ENCODE measurements around the gene ABCG2.
"Not testable (repeated sequence)": the region's sequence is repeated elsewhere in the genome, so short reads cannot be mapped to it uniquely, and the experiment has no call there.

Gene ABCG2

DNA sequence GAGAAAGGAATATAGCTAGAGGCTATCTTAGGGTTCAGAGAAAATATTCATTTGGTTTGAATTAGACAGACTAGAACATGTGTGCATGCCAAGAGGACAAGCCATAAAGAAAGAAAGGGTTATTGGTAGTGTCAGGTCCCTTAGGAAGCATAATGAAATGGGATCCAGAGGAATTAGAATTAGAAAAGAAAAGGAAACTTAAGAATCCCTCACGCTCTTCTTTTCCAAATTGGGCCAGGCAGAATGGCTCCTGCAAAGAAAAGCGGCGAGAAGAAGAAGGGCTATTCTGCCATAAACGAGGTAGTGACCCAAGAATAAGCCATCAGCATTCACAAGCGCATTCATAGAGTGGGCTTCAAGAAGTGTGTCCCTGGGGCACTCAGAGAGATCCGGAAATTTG is 4.9 kb upstream of the ABCG2 start:
- DNase-seq, result no peak

DNA sequence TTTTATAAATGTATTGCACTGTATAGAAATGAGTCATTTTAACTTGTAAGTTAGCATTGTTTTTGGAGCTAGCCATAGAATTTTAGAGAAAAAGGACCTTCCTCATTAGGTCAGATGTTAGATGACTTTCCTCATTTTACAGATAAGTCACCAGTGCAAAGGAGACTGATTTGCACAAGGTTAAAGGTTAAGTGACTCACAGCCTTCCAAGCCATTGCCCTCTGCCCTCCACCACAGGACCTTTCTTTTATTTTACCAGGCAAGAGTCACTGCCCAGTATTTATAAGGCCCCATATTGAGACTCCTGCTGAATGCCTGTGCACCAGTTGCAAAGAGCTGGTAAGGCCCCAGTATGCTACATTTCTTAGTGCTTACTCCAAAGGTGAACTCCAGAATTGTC is 4.2 kb upstream of the ABCG2 start:
- DNase-seq, result no peak

DNA sequence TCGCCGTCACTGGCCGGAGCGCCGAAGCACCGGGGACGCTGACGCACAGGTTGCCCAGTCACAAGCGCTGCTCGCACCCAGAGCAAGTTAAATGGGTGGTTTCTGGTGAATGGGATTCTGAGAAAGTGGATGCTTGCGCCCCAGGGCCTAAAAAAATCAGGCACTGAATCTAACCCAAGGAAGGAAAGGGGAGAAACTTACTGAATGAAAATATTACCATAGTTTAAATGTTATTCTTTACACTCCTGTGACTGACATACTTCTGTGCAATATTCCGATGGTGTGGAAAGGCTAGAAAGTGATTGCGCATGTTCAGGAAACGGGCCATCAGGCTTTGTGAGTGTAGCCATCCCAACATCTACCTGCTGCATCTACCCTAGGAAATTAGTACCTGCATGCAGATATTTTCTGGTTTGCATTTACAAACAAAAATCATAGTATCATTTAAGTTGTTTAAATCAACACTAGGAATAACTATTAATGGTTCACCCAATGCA is 838 bp upstream of the ABCG2 start:
- no peak for DNase-seq

DNA sequence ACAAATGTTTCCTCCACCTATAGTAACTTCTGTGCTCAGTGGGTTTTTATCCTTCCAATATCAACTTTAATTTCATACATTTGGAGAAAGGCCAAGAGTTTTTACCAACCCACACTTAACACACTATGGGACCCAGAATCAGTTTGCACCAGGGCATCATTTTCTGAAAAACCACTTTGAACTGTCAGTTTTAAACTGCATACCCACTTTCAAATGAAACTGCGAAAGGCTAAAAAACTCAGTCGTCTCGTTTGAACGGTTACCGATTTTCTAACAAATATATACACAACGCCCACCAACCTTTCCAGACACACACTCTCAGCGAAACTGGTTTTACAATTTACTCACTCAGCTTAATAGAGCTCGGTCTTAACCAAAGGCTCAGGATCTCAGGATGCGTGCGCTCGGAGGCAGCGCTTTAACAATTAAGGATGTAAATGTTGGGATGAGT is 376 bp downstream of the ABCG2 start:
- no peak for DNase-seq

DNA sequence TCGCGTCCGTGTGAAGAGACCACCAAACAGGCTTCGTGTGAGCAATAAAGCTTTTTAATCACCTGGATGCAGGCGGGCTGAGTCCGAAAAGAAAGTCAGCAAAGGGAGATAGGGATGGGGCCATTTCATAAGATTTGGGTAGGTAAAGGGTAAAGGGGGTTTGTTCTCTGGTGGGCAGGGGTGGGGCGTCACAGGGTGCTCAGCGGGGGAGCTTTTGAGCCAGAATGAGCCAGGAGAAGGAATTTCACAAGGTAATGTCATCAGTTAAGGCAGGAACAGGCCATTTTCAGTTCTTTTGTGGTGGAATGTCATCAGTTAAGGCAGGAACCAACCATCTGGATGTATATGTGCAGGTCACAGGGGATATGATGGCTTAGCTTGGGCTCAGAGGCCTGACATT is 6.1 kb downstream of the ABCG2 start:
- DNase-seq, result not testable (repeated sequence)

DNA sequence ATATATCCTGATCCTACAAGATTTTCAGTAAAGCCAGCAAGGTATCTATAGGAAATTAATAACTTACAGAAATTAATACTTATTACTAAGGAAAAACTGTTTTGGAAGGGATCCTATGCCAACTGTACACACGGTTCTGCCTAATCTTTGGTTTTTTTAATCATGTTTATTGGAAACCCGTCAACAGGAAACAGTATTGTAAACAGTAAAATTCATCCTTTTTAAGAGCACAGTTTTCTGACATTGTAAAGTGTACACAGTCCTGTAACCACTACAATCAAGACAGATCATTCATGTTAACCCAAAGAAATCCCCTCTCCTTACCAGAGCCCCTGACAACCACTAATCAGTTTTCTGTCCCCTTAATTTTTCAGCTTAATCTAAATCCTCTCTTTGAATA is 9.9 kb downstream of the ABCG2 start:
- no peak for DNase-seq

DNA sequence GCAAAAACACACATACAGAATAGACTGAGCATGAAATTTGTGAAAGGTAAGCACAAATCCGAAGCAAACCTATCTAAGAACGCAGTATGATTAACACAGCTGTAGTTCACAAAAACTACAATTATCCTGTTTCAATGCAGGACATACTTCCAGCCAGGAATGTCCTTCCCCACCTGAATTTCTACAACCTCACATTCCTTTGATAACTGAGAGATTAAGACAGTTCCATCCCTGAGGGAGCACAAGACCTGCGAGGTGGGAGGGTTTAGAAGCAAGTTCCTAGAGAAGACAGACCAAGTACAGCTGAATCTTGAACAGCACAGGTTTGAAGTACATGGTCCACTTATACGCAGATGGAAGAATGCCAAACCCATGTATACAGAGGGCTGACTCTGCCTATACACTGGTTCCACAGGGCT is 10.6 kb downstream of the ABCG2 start:
- no peak for DNase-seq

DNA sequence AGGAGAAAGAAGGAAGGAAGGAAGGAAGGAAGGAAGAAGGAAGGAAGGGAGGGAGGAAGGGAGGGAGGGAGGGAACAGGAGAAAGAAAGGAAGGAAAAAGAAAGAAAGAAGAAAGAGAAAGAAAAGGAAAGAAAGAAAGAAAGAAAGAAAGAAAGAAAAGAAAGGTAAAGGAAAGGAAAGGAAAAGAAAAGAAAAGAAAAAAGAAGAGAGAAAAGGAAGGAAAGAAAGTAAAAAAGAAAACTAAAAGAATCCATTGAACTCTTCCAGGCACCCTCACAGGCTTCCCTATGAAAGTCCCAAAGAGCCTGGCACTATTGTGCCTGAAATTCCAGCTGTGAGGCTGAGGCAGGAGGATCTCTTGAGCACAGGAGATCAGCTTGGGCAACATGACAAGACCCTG is 11.5 kb downstream of the ABCG2 start:
- no peak for DNase-seq

DNA sequence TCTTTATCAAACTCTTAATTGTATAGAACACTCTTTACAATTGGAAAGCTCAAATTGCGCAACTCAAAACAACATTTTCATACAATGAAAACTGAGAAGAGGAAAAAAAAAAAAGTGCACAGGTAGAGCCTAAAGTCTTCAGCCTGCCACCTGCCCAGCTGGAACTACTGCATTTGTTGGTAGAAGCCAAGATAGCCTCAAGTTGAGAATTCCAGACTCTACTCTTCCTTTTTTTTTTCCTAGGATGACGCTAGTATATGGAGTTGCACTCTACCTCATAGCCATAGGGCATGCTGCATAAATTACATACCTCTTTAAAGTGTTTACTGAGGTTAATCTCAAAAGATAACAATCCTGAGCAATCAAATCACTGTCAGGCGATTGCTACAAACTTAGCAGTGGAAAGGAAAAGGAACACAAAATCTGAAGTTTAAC is 13.6 kb downstream of the ABCG2 start:
- DNase-seq, result no peak

DNA sequence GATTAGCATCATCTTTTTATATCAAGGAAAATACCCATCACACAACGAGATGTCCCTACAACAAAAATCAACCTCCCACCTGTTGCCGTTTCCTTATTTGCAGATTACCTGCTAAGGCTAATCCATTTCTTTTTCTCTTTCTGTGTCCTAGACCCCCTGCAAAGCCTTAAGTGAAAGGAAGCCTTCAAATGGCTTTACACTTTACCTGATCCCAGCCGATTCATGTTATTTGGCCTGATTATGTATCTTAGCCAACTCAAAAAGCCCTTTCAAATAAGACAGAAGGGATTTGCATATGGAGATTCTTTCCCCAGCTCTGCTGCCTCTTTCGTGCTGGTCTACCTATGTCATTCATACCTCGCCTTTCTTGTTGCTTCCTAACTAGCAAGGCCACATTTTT is 14.4 kb downstream of the ABCG2 start:
- DNase-seq, result no peak

DNA sequence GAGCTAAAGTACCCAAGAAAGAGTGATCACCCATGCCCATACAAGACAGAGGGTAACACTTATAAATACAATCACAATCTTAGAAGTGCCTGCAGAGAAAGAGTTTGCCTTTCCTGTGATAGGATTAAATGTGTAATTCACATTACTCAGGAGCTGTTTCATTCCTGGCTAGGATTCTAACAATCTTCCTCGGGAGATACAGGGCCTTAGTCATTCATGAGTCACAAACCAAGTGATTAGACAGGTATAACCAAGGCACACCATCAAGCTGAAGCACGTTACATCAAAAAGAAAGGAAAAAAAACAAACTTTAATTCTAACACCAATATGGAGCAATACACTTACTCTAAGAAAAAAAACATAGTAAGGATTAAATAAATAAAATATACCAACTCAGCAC is 14.9 kb downstream of the ABCG2 start:
- no peak for DNase-seq

DNA sequence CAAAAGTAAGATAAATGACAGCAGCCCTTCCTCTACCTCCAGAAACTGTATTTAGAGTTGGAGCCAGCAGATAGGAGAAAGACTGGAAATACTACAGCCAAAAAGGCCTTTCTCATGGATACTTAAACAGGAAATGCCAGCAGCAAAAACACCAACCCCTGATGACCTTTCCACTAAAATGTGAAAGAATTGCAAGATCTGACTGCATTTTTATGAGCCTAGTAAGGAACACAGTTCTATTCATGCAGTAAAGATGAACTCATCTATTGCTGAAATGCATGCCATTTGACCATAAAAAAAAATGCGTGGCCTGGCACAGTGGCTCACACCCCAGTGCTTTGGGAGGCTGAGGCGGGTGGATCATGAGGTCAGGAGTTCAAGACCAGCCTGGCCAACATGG is 19.9 kb downstream of the ABCG2 start:
- DNase-seq, result no peak

DNA sequence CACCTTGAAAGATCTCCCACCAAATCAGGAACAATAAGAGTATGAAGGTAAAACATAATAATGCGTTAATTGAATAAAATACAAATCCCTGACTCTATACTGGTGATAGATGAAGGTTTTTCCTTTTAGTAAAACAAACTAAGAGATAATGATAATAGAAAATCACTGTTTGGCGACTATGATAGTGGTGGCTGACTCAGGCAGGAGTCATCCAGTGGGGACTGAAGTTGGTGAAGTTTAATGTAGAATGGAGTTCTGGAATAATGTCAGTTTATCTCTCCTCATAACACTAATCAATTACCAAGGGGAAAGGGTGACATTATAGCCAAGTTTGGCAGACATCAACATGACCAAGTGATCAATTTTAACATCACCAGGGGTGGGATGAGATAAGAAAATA is 21.3 kb downstream of the ABCG2 start:
- no peak for DNase-seq

DNA sequence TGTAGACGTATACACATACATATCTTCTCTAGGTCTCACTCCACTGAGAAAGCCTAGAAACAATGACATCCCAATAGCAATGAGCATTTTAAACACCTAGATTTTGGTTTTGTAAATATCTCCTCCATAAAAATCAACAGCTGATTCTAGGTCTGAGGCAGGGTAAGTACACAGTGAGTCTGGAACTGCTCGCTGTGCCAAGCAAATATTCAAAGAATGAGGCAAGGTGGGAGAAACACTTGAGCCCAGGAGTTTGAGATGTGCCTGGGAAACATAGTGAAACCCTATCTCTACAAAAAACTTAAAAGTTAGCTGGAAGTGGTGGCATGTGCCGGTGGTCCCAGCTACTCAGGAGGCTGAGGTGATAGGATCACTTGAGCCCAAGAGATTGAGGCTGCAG is 22.2 kb downstream of the ABCG2 start:
- no peak for DNase-seq

DNA sequence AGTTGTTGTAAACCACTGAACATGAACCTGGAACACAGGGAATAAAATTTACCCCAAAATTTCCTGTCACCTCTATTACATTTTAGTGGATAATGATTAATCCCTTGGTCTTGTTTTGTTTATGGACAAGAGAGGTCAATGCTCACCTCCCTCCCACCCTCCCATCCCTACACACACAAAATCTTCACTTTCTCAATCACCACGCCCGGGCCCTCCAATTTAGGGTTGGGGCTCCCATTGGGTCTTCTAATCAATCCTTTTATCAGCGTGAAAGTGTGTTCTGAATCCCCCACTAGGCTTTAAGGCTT is 23.1 kb downstream of the ABCG2 start:
- DNase-seq, result no peak

DNA sequence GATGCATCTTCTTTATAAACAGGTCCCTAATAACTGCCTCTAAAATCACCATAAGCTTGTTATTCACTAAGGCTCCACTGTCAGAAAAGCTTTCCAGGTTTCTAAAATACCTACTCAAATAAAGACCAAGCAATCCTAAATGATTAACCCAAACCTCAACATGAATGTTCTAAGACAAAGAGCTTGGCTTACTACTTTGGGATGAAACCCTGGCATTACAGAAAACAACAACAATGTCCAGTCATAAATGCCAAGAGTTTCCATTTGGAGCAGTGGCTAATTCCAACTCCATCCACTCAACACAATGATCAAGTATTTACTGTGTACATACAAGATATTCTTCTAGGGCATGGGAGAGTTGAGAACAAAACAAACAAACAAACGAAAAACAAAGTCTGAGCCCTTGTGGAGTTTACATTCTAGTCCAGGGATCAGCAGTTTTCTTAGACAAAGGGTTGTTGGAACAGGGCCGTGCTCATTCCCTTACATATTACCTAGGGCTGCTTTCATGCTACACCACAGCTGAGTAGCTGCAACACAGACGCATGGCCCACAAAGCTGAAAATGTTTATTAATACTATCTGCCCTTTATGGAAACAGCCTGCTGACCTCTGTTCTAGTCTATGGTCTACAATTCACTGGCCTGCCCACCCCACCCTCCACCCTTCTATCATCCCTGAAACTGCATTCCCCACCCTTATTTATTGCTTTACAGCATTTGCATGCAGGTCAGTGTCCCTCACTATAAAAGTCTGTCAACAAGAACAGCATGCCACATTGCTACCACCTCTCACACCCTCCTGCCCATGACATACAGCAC is 23.7 kb downstream of the ABCG2 start:
- no peak for DNase-seq

DNA sequence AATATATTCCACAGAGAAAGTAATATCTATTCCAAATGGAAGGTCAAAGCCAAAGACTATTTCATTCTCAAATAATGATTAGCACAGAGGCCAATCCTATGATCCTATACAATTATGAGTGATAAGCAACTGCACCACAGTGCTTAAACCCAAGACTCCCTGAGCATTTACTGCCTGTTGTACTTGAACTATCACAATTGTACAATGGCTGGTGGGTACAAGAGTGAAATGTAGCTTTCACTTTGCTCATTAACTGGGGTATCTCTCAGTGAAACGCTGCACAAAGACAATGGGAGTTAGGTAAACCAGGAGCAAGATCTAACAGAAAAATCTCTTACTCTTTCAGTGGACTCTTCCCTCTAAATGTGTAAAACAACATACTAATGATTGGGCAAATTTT is 24.3 kb downstream of the ABCG2 start:
- DNase-seq, result no peak

DNA sequence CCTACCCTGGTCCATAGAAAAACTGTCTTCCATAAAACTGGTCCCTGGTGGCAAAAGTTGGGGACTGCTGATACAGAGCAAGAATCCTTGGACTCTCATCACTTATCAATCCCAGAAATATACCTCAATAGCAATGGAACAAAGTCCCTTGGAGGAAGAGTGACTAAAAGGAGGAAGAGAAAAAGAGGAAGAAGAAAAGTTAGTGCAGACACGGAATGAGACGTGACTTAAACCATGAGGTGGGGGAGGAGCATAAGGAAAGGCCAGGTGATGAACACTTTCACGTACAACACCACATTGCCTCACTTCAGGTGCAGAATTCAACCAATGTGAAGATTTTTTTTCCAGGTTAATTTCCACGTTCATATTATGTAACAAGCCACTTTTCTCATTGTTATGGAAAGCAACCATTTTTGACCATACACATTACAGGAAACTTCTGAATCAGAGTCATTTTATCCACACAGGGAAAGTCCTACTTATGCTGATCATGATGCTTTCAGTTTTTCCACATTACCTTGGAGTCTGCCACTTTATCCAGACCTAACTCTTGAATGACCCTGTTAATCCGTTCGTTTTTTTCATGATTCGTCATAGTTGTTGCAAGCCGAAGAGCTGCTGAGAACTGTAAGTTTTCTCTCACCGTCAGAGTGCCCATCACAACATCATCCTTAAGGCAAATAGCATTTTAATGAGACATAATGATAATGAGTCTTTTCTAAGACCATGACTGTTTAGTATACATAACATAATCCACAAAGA is 27.7 kb downstream of the ABCG2 start:
- DNase-seq, result no peak

DNA sequence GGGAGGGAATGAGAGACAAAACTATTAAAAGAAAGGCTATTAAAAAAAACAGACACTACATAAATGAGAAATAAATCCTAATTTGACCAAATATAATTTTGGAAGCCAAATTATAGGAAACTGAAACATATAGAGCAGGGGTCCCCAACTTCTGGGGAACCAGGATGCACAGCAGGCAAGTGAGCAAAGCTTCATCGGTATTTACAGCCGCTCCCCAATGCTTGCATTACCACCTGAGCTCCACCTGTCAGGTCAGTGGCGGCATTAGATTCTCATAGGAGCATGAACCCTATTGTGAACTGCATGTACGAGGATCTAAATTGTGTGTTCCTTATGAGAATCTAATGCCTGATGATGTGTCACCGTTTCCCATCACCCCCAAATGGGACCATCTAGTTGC is 28.4 kb downstream of the ABCG2 start:
- DNase-seq, result no peak

DNA sequence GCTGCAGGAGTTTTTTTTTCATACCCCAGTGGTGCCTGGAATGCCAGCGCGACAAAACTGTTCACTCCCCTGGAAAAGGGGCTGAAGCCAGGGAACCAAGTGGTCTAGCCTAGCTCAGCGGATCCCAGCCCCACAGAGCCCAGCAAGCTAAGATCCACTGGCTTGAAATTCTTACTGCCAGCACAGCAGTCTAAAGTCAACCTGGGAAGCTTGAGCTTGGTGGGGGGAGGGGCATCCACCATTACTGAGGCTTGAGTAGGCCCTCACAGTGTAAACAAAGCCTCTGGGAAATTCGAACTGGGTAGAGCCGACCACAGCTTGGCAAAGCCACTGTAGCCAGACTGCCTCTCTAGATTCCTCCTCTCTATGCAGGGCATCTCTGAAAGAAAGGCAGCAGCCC is 36.2 kb downstream of the ABCG2 start:
- DNase-seq, result not testable (repeated sequence)

DNA sequence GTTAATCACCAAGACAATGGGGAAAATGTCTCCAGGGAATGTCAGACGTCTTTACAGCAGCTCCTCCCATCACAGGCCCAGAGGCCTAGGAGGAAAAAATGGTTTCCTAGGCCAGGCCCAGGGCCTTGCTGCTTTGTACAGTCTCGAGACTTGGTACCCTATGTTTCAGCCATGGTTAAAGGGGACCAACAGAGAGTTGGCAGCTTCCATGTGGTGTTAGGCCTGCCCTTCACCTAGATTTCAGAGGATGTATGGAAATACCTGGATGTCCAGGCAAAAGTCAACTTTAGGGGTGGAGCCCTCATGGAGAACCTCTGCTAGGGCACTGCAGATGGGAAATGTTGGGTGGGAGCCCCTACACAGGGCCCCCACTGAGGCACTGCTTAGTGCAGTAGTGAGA is 38.5 kb downstream of the ABCG2 start:
- no peak for DNase-seq

DNA sequence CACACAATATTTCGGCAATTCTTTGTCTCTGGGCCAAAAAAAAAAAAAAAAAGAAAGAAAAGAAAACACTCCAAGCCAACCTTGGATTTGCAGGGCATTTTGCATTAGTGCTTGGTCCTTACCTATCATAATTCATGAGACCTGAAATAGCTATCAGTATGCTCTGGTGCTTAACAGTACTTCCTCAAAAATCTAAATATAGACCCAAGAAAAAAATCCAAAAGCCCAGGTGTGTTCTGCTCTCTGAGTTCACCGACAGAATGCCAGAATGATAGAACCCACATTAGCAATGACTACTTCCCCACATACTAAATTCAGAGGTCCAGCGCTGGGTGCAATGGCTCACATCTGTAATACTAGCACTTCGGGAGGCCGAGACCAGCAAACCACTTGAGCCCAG is 42.9 kb downstream of the ABCG2 start:
- no peak for DNase-seq

DNA sequence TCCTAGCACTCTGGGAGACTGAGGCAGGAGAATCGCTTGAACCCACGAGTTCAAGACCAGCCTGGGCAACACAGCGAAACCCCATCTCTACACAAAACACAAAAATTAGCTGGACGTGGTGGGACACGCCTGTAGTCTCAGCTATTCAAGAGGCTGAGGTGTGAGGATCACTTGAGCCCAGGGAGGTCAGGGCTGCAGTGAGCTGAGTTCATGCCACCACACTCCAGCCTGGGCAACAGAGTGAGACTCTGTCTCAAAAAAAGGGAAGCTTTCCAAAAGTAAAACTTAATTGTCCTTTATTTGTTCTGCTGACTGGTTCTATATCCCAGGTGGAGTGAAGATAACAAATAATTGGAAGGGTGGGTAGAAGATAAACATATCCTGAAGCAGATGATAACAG is 45.6 kb downstream of the ABCG2 start:
- no peak for DNase-seq

DNA sequence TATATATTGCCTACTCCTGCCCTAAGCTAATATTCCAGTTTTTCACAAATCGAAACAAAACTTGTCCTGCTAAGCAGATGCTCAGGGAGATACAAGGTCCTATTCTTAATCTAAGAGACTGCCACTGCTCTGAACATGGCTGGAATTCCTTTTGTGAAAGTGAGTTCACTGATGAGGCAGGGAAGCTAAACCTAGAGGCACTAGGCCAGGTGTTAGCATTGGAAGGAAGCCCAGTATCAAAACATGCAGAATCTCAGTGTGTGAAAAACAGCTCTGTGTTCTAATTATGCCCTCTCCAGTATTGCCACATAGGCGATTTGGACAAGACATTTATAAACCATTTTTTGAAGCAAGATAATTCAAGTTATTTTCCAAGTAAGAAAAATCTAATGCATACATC is 47.6 kb downstream of the ABCG2 start:
- DNase-seq, result no peak

Measured in femur (tissue), 1 donor.